NCI-H1930 (cell line): Measurements from ENCODE around the gene DZIP1.

Experiments
- DNase-seq, 2 experiments: peaks; one replicate each; lab custom pipeline; 2025; lab: John Stamatoyannopoulos, UW

Gene DZIP1

GRCh38 chr13:95547531-95548167 lies 96.9 kb downstream of the DZIP1 start:
- no peak for DNase-seq

DNA sequence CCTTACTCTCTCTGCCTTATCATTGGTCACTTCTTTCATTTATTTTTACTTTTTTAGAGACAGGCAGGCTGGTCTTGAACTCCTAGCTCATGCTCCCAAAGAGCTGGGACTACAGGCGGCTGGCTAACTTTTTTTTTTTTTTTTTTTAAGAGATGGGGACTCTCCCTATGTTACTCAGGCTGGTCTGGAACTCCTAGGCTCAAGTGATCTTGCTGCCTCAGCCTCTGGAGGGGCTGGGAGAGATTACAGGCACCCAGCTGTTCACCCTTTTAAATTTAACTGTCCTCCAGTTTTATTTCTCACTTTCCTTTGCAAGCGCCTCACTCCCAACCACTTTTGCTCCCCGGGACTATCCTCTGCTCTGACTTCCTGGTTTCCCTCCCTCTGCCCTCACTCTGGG lies 97.6 kb downstream of the DZIP1 start:
- DNase-seq = no peak

GRCh38 chr13:95544293-95544692 lies 100.2 kb downstream of the DZIP1 start:
- DNase-seq = no peak

DNA sequence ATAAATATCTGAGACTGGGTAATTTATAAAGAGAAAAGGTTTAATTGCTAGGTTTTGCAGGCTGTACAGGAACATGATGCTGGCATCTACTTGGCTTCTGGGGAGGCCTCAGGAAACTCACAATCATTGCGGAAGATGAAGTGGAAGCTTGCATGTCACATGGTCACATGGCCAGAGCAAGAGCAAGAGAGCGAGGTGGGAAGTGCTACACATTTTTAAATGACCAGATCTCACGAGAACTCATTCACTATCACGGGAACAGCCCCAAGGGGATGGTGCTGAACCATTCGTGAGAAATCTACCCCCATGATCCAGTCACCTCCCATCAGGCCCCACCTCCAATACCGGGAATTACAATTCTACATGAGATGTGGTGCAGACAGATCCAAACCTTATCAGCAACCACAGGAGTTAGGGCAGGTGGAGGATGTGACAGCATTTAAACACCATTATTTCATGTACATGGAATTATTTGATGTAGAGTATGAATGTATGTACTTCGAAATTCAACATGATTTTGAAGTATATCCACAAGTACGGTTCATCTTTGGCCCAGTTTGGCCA lies 102.5 kb downstream of the DZIP1 start:
- DNase-seq = no peak

- DNase-seq = no peak
These were observed 103.2 kb downstream of the DZIP1 start for GRCh38 chr13:95541308-95541707.

- no peak for DNase-seq
These were observed 103.6 kb downstream of the DZIP1 start for GRCh38 chr13:95540888-95541287.

GRCh38 chr13:95536632-95537241 lies 107.8 kb downstream of the DZIP1 start:
- DNase-seq = no peak

GRCh38 chr13:95535243-95535642 lies 109.3 kb downstream of the DZIP1 start:
- DNase-seq = no peak

DNA sequence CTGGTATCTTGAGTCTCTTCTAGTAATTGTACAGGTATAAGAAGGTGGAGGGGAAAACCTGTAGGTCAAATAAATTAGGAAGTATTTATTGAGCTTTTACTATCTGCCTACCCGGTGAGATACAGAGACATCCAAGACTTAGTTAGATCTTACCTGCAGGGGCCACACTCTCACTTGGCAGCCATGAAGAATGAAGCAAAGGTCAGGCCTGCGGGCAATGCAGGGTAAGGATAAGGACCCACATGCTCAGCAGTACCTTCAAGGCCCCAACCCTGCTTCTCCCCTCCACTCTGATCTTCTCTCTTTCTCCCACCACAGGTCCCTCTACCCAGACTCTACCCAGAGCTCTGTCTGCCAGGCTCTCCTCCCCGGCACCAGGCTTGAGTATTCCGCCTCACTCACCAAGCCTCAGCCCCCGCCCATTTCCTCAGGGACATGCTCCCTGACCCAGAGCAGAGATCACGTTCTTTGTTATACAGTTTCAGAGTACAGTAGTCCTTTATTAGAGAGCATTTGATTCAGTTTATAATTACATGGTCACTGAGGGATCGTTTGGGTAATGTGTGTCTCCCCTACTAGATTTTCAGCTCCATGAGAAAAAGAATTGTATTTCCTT lies 110.9 kb downstream of the DZIP1 start:
- DNase-seq = no peak

DNA sequence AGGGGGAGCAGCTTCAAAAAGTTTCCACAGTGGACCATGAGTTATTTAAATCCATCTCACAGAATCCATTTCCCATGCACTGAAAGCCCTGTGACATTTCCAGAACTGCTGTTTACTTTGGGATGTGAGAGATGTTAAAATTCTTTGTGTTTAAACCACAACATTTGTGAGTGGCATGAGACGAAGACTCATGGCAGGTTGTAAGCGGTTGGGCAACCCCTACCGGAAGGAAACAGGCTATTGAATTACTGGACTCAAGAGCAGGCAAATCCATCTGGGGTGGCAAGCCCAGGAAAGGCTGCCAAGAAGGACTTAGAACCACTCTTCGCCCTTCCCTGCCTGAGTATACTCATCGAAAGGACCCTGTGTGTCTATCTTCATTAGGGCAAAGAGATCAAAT lies 114.3 kb downstream of the DZIP1 start:
- no peak for DNase-seq
